OCI-LY1 (cell line): Measurements from ENCODE around the gene XRCC4.

Experiments used
- H2AFZ ChIP-seq: fragments of 200-600 bp; sonication (generic), shearing (Covaris generic); 2 replicates; pipeline ENCODE4 v1.6.0; 2014; ENCODE audit warnings: antibody characterized with exemption, mild to moderate bottlenecking, low read length
- H3F3A ChIP-seq: fragments of 200-600 bp; sonication (generic), shearing (Covaris generic); 2 replicates; pipeline ENCODE4 v1.6.0; 2014; ENCODE audit warnings: mild to moderate bottlenecking, antibody characterized with exemption, low read length, moderate library complexity; ENCODE audit not compliant: insufficient read depth
- H3K27ac ChIP-seq: fragments of 200-600 bp; sonication (generic); 2 replicates; pipeline ENCODE4 v1.5.1; 2014; ENCODE audit warnings: low read length, mixed run types, mild to moderate bottlenecking, low read depth; ENCODE audit not compliant: poor library complexity, severe bottlenecking
- H3K27me3 ChIP-seq: fragments of 200-600 bp; sonication (generic); 2 replicates; pipeline ENCODE4 v1.6.0; 2014; ENCODE audit warnings: antibody characterized with exemption, mild to moderate bottlenecking, low read length, moderate library complexity; ENCODE audit not compliant: insufficient read depth
- H3K36me3 ChIP-seq: fragments of 200-600 bp; sonication (generic); 2 replicates; pipeline ENCODE4 v1.6.1; 2014; ENCODE audit warnings: mild to moderate bottlenecking, antibody characterized with exemption, low read length, moderate library complexity, mixed read lengths; ENCODE audit not compliant: insufficient read depth
- H3K4me1 ChIP-seq: fragments of 200-600 bp; sonication (generic); 2 replicates; pipeline ENCODE4 v1.5.1; 2014; ENCODE audit warnings: mild to moderate bottlenecking, low read length, moderate library complexity; ENCODE audit not compliant: insufficient read depth, severe bottlenecking
- H3K4me2 ChIP-seq: fragments of 200-600 bp; sonication (generic), shearing (Covaris generic); 2 replicates; pipeline ENCODE4 v1.6.1; 2014; ENCODE audit warnings: low read length
- H3K4me3 ChIP-seq: fragments of 200-600 bp; sonication (generic); 2 replicates; pipeline ENCODE4 v1.5.1; 2014; ENCODE audit warnings: low read length, low read depth, mild to moderate bottlenecking, mixed read lengths; ENCODE audit not compliant: poor library complexity, severe bottlenecking
- H3K79me2 ChIP-seq: fragments of 200-600 bp; shearing (Covaris generic); 2 replicates; pipeline ENCODE4 v1.6.1; 2016; ENCODE audit warnings: mixed run types, low read length, mixed read lengths; ENCODE audit not compliant: insufficient read depth
- H3K9ac ChIP-seq: fragments of 200-600 bp; sonication (generic), shearing (Covaris generic); 2 replicates; pipeline ENCODE4 v1.6.1; 2014; ENCODE audit warnings: mild to moderate bottlenecking, low read length, mixed read lengths
- H3K9me2 ChIP-seq: fragments of 200-600 bp; sonication (generic), shearing (Covaris generic); 2 replicates; pipeline ENCODE4 v1.6.1; 2014; ENCODE audit warnings: low read depth, mild to moderate bottlenecking, low read length, mixed read lengths
- H3K9me3 ChIP-seq: fragments of 200-600 bp; shearing (Covaris generic); 2 replicates; pipeline ENCODE4 v1.6.1; 2014; ENCODE audit warnings: low read length, mixed read lengths
- H4K20me1 ChIP-seq: fragments of 200-600 bp; sonication (generic), shearing (Covaris generic); 2 replicates; pipeline ENCODE4 v1.6.0; 2016; ENCODE audit warnings: mild to moderate bottlenecking, low read length; ENCODE audit not compliant: insufficient read depth
- CTCF ChIP-seq: fragments of 200-600 bp; sonication (generic), shearing (Covaris generic); IDR thresholded peaks from 2 replicates; pipeline ENCODE4 v1.5.1; 2017; ENCODE audit warnings: mild to moderate bottlenecking, antibody characterized with exemption, low read length, moderate library complexity, mixed read lengths
- EZH2 ChIP-seq: fragments of 200-600 bp; sonication (generic), shearing (Covaris generic); IDR thresholded peaks from 2 replicates; pipeline ENCODE4 v1.8.0; 2017; ENCODE audit warnings: borderline replicate concordance, mixed run types, mild to moderate bottlenecking, antibody characterized with exemption, low read length, moderate library complexity, mixed read lengths

Gene XRCC4

GRCh38 chr5:83245037-83245436, 167.7 kb downstream of the XRCC4 start:
- Histone ChIP-seq H2AFZ (no peak overlapping the region), H3K4me2 (no peak overlapping the region), H3K9me3 (no peaks in the 10 kb centered on the region), H3K27ac (no peak overlapping the region), H3F3A (no peaks in the 10 kb centered on the region), H3K9me2 (no peaks in the 10 kb centered on the region), H4K20me1 (no peaks in the 10 kb centered on the region), H3K27me3 (no peaks in the 10 kb centered on the region), H3K4me3 (no peak overlapping the region), H3K36me3 (no peaks in the 10 kb centered on the region), H3K9ac (no peak overlapping the region), H3K79me2 (no peaks in the 10 kb centered on the region), H3K4me1 (no peaks in the 10 kb centered on the region)
- TF ChIP-seq EZH2: no peak
- TF ChIP-seq CTCF: no peak

- H3K4me3 ChIP-seq: no peak overlapping the region
- no peaks in the 10 kb centered on the region for H3K4me1 ChIP-seq
- no peaks in the 10 kb centered on the region for H4K20me1 ChIP-seq
- H3K36me3 ChIP-seq: no peaks in the 10 kb centered on the region
- H3K9ac ChIP-seq: no peak overlapping the region
- no peaks in the 10 kb centered on the region for H3F3A ChIP-seq
- H3K4me2 ChIP-seq: no peak overlapping the region
- no peak for TF ChIP-seq CTCF
- H3K27ac ChIP-seq: no peak overlapping the region
- H3K9me2 ChIP-seq: no peaks in the 10 kb centered on the region
- H2AFZ ChIP-seq: no peak overlapping the region
- no peaks in the 10 kb centered on the region for H3K9me3 ChIP-seq
- H3K79me2 ChIP-seq: no peaks in the 10 kb centered on the region
- no peaks in the 10 kb centered on the region for H3K27me3 ChIP-seq
These were observed 168.7 kb downstream of the XRCC4 start for GRCh38 chr5:83246071-83246470.

- Histone ChIP-seq H3K9ac (no peak overlapping the region), H3K9me3 (no peaks in the 10 kb centered on the region), H3K27me3 (no peaks in the 10 kb centered on the region), H3K4me1 (no peaks in the 10 kb centered on the region), H3K4me3 (no peak overlapping the region), H3F3A (no peaks in the 10 kb centered on the region), H3K4me2 (no peak overlapping the region), H3K9me2 (no peaks in the 10 kb centered on the region), H3K79me2 (no peaks in the 10 kb centered on the region), H3K36me3 (no peaks in the 10 kb centered on the region), H3K27ac (no peak overlapping the region), H2AFZ (no peak overlapping the region), H4K20me1 (no peaks in the 10 kb centered on the region)
- TF ChIP-seq EZH2 (no peak), CTCF (no peak)
These were observed 171.8 kb downstream of the XRCC4 start for GRCh38 chr5:83249156-83249555.
